Glomerular visceral epithelial cell (primary cell): ENCODE results near the gene E2F2.

Experiments used
- DNase-seq: peaks from one replicate; pipeline ENCODE4 v3.0.0-alpha.2; 2016; ENCODE audit errors: extremely low spot score

E2F2 gene

DNA sequence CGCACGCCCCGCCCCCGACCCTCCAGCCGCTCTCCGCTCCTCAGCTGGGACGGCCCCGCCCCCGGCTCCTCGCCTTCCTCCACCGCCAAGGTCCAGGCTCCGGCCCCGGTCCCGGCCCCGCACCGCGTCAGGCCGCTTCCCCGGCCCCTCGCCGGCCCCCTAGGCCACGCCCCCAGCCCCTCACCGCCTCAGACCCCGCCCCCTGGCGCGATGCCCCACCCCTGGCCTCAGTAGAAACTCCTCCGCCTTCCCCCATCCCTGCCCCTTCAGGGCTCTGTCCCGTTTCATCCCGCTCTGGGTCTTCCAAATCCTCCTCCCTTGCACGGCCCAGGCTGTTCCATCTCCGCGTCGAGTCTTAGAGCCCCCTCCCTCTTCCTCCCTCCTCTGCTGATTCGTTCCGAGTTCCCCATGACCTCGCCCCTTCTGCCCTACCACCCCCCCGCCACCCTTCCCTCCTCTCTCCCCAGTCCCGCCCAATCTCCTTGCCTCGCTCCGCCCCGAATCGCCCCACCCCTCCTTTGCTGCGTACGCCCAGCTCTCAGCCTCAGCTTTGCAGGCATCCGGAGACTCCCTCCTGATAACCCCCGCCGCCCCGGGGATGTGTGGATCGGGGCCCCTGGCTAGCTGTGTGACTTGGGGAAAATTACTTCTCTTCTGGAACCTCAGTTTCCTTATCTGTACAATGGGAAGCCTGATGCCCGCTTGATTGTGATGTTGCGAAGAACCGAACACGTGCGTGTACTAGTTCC is 46.6 kb downstream of the E2F2 start:
- DNase-seq = peak; percentile 93

DNA sequence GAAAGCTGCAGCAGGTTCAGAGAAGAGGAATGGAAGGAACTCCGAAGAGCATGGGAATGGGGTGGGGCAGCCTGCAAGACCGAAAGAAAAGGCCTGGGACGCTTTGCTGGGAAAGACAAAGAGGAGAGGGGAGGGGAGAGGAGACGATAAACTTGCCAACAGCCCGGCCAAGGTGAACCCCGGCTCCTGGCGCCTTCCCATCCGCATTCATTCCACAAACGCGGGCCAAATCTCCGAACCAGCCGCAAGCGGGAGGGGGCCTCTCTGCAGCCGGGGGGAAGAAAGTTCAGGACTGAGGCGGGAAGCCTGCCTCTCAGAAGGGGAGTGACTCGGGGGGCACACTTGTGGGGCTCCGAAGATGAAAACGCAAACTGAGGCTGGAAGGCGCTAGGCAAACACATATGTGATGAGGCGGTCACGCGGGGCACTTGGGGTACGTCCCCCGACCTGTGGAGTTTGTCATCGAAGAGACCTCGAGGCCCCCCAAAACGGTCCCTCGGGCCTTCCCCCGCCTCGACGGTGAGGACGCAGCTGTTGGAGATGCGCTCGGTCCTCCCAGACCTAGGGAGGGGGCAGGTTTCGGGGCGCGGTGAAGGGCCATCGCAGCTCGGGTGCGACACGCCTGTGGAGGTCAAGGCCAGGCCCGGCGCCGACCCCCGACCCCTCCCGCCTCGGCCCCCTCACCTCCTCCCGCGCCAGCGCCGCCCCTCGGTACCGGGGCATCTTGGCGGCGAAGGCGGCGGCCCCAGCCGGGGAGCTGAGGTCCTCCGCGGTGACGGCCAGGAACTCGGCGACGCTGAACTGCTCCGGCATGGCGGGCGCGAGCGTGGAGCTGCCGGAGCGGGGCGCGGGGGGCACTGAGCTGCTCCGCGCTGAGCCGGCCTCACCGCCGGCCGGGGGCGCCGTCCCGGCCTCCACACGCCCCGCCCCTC is 47.4 kb downstream of the E2F2 start, which contains the start of gene ASAP3:
Gene ASAP3, minus strand, starts transcription at position 859 of the 932 bp plus-strand sequence. Its CDS starts 46 bp downstream, at position 813.
- DNase-seq = peak; percentile 38

DNA sequence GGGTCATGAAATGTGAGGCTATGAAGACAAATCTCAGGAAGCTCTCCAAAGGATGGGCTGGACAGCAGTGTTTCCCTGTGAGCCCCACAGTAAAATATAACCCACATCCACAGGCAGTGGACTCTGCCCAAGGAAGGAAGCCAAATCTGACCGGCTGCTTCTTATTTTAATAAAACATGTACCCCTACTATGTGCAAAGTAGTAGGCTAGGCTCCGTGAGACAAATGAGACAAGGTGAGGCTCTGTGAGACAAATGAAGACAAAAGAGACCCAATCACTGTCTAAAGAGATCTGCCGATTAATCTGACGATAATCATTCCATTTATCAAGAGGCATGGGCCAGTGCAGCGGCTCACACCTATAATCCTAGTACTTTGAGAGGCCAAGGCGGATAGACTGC is 49.1 kb downstream of the E2F2 start:
- DNase-seq = no peak

DNA sequence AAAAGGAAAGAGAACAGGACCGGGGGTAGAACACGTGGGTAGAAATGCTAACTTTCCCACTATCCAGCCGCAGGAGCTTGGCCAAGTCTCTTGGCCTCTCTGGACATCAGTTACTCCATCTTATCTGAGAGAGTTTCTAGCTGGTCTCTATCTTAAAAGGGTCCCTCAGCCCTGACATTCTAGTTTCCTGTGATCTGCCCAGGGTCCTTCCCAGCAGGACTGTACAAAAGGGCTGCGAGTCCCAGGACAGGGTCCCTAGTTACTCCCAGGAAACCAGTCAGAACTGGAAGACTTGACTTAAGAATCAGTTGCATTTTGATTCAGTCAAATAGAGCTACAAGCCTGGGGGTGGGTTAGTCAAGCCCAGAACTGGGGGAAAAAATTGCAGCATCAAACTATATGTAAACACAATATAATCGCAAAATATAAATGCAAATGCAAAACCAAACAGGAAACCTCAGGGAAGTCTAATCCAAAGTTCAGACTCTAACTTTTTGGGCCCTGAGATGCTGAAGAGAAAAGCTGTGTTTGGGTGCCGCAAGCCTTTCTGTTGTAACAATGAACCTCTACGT is 49.9 kb downstream of the E2F2 start:
- no peak for DNase-seq

DNA sequence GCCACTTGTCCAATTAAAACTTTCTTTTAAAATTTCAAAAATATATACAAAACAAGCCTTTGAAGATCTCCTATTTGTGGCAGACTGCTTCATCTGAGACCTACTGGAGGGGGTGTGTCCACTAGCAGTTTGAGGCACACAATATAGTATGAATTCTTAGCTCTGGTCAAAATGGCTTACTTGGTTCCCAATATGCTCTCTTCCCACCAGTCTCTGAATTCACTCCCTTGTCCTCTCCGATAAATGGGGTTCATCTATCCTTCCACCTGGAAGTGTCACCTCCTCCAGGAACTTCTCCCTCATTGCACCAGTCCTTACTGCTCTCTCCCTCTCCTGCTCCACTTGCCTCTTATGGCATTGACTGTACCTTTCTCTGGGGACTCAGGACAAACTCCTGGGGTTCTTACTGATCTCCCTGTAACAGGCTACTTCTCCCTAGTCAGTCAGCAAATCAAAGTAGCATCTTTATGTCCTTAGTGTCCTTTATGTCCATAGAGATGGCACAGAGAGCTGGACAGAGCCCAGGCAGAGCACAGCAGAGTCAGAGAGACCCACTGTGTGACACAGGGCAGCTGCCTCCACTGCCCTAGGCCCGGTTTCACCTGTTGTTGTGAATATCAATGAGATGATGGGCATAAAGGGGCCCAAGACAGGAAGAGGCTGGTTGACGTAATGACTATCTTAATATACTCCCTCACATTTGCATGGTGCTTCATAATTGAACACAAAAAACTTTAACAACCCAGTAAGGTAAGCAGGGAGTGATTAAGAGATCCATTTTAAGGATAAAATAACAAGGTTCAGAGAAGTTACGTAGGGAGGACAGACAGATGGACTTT is 50.6 kb downstream of the E2F2 start:
- DNase-seq = no peak

DNA sequence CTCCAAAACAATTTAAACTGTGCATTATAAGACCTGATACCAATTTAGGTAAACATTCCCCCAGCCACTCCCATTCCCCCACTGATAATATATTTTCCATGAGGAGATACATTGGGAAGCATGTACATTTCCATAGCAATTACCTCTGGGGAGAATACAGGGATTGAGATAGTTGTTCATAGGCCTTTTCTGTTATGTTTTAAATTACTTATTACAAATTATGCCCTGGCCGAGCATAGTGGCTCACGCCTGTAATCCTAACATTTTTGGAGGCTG is 51.4 kb downstream of the E2F2 start:
- DNase-seq = no peak

DNA sequence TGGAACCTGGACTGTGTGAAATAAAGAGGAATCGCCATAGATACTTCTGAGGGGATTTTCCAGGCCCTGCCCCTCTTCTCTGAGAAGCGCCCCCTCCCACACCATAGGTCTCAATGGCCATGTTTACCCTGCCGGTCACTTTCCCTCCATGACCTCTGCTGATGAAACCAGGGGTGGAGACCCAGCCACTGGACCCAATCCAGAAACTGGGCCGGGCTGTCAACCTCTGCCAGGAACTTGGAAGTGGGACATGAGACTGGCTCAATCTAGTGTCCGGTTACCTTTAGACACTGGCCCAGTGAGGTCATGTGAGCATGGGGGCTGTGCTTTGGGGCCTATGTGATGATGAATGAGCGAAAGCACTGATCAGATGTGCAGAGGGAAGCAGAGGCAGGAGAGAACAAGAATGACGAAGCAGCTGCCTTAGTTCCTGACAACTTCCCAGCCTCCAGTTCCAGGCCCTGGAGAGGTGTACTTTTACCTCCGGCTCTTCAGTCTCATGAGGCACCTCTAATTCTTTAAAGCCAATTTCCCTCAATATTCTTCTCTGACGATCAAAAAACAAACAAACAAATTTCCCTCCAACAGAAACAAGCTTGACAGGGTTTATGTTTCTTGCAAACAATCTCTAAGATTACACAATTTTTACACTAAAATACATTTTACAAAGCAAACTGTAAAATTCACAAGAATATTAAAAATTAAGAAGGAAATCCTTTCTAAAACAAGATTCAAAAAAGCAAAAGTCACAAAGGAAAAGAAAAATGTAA is 52.0 kb downstream of the E2F2 start:
- DNase-seq = peak; percentile 78

DNA sequence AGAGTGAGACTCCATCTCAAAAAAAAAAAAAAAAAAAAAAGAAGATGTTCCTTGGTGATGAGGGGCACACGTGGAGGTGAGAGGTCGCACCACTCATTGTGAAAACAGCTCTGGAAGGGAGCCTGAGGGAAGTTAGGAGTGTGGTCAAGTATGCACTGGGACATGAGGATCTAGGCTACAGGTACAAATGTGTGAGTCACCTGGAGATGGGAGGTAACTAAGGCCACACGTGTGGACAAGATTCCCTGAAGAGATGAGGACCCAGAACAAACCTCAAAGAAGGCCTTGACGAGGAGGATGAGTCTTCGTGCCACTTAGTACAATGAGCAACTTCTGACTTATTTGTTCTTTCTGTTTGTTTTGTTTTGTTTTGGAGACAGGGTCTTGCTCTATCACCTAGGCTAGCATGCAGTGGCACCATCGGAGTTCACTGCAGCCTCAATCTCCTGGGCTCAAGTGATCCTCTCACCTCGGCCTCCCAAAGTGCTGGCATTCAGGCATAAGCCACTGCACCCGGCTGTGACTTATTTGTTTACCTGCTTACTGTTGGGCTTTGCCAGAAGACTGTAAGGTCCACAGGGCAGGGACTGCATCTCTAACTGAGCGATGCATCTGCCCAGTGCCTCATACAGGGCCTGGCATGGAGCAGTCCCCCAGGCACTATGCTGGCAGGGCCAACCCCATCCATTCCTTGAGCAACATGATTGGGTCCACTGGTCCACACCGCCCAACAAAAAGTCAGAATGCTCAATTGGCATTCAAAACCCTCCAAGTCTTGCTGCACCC is 53.5 kb downstream of the E2F2 start:
- no peak for DNase-seq

DNA sequence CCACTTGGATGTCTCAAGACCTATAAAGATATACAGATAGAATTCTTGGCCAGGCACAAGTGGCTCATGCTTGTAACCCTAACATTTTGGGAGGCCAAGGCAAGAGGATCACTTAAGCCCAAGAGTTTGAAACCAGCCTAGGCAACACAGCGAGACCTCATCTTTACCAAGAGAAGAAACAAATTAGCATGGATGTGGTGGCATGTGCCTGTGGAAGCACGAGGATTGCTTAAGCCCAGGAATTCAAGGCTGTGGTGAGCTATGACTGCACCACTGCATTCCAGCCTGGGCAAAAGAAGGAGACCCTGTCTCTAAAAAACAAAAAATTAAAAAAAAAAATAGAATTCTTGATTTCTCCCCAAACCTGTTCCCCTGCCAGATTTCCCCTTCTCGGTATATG is 55.4 kb downstream of the E2F2 start:
- peak; percentile 53 for DNase-seq

DNA sequence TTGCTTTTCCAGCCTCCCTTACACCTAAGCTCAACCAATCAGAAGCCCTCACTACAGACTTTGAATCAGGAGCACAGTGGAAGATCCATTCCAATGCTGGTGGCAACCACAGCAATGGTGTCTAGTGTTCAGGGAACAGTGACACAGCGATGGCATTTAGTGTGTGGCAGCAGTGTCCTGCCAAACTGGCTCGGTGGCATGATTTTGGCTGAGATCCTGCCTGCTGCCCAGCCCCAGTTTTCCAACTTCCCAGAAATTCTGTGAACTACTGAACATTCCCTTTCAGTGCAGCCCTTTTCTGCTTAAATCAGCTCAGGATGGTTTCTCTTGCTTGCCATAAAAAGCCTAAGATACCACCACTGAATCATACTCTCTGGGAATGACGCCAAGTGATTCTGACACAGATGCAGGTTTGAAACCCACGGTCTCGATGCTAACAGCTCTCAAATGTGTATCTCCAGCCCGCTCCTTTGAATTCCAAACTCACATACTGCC is 55.9 kb downstream of the E2F2 start:
- DNase-seq = peak; percentile 87

DNA sequence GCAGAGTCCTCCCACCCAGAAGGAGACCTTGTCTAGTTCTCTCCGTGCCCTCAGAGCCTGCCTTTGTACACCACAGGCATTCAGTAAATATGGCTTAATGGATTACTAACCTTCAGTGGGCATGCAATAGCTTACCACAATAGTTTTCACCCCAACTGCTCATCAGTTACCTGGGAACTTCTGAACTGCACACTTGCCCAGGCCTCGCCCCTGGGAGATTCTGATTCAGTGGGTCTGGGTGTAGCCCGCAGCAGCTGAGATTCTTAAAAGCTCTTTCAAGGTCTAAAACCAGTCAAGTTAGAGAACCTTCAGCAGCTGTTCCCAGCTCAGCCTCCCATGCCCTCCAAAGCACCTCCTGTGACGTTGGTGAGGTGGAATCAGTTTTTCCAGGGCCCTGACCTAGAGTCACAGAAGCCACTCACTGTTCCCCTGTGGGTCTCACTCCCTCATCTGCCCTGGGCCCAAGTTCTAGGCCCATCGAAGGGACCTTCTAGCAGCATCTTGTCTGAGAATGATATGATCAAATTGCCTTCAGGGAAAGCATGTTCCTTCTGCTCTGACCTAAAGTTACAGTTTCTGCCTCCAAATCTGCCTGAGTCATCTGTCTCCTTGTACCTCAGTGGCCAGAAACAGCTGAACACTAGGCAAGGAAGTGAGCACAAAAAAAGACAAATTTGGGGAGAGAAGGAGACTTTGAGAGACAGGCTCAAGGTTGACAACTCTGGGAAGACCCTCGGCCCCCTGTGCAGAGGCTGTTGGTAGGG is 57.8 kb downstream of the E2F2 start:
- DNase-seq = peak; percentile 93

DNA sequence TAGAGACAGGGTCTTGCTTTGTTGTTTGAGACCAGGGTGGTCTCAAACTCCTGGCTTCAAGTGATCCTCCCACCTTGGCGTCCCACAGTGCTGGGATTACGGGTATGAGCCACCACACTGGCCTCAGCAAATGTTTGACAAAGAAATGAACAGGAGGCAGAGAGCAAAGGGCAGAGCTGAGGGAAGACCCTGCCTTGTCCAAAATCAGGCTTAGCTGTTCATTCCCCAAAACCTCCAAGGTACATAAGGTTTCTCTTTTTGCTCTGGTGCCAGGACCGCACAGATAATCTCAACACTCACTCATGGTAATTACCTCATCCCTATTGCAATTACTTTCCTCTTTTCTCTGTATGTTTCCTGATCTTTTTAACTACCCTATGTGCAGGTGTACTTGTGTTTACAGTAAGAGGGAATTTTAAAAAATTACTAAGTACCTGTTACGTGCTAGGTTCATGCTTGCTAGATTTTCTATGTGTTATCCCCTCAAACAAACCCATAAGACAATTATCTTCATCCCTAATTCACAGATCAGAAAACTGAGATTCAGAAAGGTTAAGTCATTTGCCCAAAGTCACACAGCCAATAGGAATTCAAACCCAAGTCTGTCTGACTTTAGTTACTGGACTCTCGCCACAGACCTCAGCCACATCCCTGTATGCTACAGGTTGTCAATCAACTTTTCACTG is 58.5 kb downstream of the E2F2 start:
- no peak for DNase-seq

DNA sequence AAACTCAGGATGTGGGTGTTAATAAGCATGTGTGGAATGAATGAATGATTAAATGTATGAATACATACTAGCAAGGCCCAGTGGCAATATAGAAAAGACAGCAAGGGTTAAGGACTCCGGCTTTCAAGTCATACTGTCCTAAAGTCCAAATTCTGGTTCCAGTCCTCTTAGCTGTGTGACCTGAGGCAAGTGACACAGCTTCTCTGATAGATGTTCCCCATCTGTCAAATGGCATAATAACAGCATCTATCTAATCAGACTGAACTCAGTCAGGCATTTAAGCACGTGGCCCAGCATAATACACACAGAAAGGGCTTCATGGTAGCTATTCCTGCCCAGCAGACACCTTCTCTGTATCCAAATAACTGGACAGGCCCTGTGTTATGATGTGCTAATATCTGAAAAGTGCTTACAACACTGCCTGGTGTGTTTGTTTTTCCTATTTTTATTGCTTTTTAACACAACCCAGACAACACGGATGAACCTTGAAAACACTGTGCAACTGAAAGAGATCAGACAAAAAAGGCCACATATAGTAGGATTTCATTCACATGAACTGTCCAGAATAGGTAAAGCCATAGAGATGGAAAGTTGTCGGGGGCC is 59.5 kb downstream of the E2F2 start:
- no peak for DNase-seq

DNA sequence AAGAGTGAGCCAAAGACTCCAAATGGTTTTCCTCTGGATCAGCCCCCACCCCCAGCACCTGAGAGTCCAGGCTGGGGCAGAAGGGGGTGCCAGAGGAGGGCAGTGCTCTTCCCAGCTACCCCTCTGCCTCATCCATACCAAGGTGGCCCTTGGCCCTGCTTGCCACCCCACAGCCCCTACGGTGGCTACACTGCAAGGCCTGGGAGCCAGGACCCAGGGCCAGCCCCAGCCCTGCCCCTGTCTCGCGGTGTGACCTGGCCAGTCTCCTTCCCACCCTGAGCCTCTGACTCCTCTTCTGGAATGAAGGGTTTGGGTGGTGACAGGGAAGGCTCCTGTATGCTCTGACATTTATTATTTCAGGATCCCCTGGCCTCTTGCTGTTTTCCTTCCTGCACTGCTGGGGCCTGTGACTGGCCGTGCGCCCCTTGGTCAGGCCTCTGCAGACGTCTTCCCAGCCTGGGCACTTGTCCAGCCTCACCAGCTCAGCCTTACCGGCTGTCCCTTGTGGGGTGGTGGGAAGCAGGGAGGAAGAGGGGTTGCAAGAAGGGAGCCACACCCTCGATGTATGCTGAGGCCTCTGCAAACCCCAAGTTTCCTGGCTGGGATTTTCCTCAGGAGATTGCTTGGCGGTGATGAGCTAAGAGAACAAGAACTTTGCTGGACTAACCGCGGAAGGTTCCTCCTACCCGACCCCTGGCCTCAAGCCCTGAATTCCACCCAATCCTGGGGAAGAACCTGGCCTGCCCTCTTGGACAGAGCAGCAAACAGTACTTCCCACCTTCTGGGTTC is 60.6 kb downstream of the E2F2 start:
- DNase-seq = peak; percentile 91

DNA sequence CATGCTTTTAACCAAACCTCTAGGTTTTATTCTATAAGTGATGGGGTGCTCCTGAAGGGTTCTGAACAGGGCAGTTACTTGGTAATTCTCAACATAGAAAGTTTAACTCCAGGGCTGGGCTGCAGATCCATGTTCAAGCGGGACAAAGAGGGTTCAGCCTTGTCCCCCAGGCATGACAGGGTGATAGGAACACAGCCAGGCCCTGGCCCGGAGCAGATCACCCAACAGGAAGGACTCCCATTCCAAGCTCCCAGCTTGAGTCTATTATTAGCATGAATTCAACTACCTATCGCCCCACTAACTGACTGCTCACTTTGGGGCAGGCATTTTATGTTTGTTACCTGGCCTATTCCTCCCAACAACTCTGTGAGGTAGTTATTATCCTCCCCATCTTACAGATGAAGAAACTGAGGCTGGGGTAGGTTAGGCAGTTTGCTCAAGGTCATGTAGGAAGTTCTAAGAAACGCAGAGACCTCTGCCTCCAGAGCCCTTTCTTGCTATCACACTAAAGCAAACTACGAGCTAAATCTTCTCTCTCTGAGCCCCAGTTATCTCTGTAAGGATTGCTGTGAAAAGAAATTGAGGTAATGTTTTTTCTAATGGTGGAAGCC is 61.6 kb downstream of the E2F2 start:
- no peak for DNase-seq

DNA sequence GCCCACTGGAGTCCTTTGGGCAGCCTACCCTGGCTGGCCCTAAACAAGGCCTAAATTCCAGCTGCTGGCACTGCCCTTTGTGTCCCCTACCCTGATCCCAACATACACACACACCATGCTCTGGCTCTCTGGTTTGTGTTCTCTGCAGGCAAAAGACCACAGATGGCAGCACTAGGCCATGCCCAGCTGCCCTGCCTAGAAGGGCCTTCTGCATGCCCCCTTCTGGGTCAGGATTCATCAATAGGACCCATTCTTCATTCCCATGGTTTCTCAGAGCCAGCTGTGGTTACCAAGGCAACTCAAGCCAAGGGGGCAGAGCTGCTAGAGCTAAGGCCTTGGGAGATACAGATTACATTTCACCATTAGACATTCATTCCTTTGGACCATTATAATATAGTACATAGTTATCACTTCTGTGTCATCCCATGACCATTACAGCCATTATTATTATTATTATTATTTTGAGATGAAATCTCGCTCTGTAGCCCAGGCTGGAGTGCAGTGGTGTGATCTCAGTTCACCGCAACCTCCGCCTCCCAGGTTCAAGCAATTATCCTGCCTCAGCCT is 64.5 kb downstream of the E2F2 start:
- DNase-seq = no peak

DNA sequence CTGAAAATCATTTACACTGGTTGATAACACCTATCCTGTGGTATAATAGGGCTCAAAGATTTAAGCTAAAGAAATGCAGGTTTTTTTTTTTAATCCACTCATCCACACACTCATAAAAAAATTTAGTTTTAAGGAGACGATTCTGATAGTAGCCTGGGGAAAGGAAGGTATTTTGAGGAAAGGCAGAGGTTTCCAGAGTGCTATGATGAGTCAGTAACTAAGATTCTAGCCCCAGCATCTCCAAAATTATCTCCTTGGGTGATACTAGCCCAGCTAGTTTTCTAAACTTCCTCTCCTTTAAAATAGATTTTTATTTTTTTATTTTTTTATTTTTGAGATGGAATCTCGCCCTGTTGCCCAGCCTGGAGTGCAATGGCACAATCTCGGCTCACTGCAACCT is 67.7 kb downstream of the E2F2 start:
- DNase-seq = no peak
